ENCODE data around the gene FOXN1. TPM values are rescaled to one million over a fixed set of nuclear protein-coding genes. Genes with fewer than 3 reads are reported as not detected.
A peak's percentile ranks its signal among the peaks of the same experiment; 100 is the strongest.

FOXN1 gene
- total RNA-seq, 1 experiment from 2014 or later: not detected

- DNase-seq (ENCODE audit: low read depth, low spot score): no peak
- in situ Hi-C loops (cut with HindIII; ENCODE audit: low pct_unique_long_range_greater_than_20kb, low sequenced_read_pairs): no loop called here
Measured at GRCh38 chr17:28532050-28532960, 26.2 kb downstream of the FOXN1 start.

- no peak for DNase-seq (ENCODE audit: low read depth, low spot score)
- in situ Hi-C loops (cut with HindIII; ENCODE audit: low pct_unique_long_range_greater_than_20kb, low sequenced_read_pairs): no loop called here
Measured at GRCh38 chr17:28533091-28533807, 27.1 kb downstream of the FOXN1 start.

GRCh38 chr17:28534740-28535375, 28.7 kb downstream of the FOXN1 start:
- no peak for DNase-seq (ENCODE audit: low read depth, low spot score)
- in situ Hi-C loops (cut with HindIII; ENCODE audit: low pct_unique_long_range_greater_than_20kb, low sequenced_read_pairs): no loop called here

GRCh38 chr17:28536532-28537218, 30.5 kb downstream of the FOXN1 start:
- no peak for DNase-seq (ENCODE audit: low read depth, low spot score)
- in situ Hi-C loops (cut with HindIII; ENCODE audit: low pct_unique_long_range_greater_than_20kb, low sequenced_read_pairs): no loop called here

GRCh38 chr17:28537219-28537610, 31.1 kb downstream of the FOXN1 start:
- in situ Hi-C loops (cut with HindIII; ENCODE audit: low pct_unique_long_range_greater_than_20kb, low sequenced_read_pairs): no loop called here
- no peak for DNase-seq (ENCODE audit: low read depth, low spot score)

- no peak for DNase-seq (ENCODE audit: low read depth, low spot score)
- in situ Hi-C loops (cut with HindIII; ENCODE audit: low pct_unique_long_range_greater_than_20kb, low sequenced_read_pairs): no loop called here
Measured at GRCh38 chr17:28538296-28538895, 32.2 kb downstream of the FOXN1 start.

GRCh38 chr17:28540231-28540630, 34.1 kb downstream of the FOXN1 start:
- in situ Hi-C loops (cut with HindIII; ENCODE audit: low pct_unique_long_range_greater_than_20kb, low sequenced_read_pairs): no loop called here
- DNase-seq (ENCODE audit: low read depth, low spot score): no peak

GRCh38 chr17:28541439-28541838, 35.3 kb downstream of the FOXN1 start:
- DNase-seq (ENCODE audit: low read depth, low spot score): no peak
- in situ Hi-C loops (cut with HindIII; ENCODE audit: low pct_unique_long_range_greater_than_20kb, low sequenced_read_pairs): no loop called here

GRCh38 chr17:28544402-28545140, 38.4 kb downstream of the FOXN1 start:
- in situ Hi-C loops (cut with HindIII; ENCODE audit: low pct_unique_long_range_greater_than_20kb, low sequenced_read_pairs): no loop called here
- no peak for DNase-seq (ENCODE audit: low read depth, low spot score)

- no peak for DNase-seq (ENCODE audit: low read depth, low spot score)
- in situ Hi-C loops (cut with HindIII; ENCODE audit: low pct_unique_long_range_greater_than_20kb, low sequenced_read_pairs): no loop called here
Measured at GRCh38 chr17:28545141-28545503, 39.0 kb downstream of the FOXN1 start.

GRCh38 chr17:28545787-28546415, 39.8 kb downstream of the FOXN1 start:
- in situ Hi-C loops (cut with HindIII; ENCODE audit: low pct_unique_long_range_greater_than_20kb, low sequenced_read_pairs): no loop called here
- peak; percentile 21 for DNase-seq (ENCODE audit: low read depth, low spot score)

GRCh38 chr17:28547096-28547622, 41.0 kb downstream of the FOXN1 start:
- DNase-seq (ENCODE audit: low read depth, low spot score): no peak
- in situ Hi-C loops (cut with HindIII; ENCODE audit: low pct_unique_long_range_greater_than_20kb, low sequenced_read_pairs): no loop called here

GRCh38 chr17:28547623-28548416, 41.7 kb downstream of the FOXN1 start:
- DNase-seq (ENCODE audit: low read depth, low spot score): peak; percentile 86
- in situ Hi-C loops (cut with HindIII; ENCODE audit: low pct_unique_long_range_greater_than_20kb, low sequenced_read_pairs): no loop called here

GRCh38 chr17:28548417-28549130, 42.4 kb downstream of the FOXN1 start:
- in situ Hi-C loops (cut with HindIII; ENCODE audit: low pct_unique_long_range_greater_than_20kb, low sequenced_read_pairs): no loop called here
- DNase-seq (ENCODE audit: low read depth, low spot score): no peak

Data from SK-MEL-5 (cell line).